ENCODE data around the gene SCARF2.

GRCh38 chr22:20400606-20401375, 36.8 kb downstream of the SCARF2 start:
- TF ChIP-seq, protein P1, sequence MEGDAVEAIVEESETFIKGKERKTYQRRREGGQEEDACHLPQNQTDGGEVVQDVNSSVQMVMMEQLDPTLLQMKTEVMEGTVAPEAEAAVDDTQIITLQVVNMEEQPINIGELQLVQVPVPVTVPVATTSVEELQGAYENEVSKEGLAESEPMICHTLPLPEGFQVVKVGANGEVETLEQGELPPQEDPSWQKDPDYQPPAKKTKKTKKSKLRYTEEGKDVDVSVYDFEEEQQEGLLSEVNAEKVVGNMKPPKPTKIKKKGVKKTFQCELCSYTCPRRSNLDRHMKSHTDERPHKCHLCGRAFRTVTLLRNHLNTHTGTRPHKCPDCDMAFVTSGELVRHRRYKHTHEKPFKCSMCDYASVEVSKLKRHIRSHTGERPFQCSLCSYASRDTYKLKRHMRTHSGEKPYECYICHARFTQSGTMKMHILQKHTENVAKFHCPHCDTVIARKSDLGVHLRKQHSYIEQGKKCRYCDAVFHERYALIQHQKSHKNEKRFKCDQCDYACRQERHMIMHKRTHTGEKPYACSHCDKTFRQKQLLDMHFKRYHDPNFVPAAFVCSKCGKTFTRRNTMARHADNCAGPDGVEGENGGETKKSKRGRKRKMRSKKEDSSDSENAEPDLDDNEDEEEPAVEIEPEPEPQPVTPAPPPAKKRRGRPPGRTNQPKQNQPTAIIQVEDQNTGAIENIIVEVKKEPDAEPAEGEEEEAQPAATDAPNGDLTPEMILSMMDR (conservative IDR thresholded peaks at IDR 0.05; ENCODE audit: low read depth, low read length) = no peak
- no peak for TF ChIP-seq EZH2 (IDR thresholded peaks at IDR 0.05; ENCODE audit: borderline replicate concordance, low read depth, low read length, poor library complexity, severe bottlenecking)
